Measurements from ENCODE around the gene SPAG16.

GRCh38 chr2:213863541-213863940, 579.3 kb downstream of the SPAG16 start:
- TF ChIP-seq EZH2 (IDR thresholded peaks at IDR 0.05) (no peak), POLR2AphosphoS5 (IDR thresholded peaks at IDR 0.05; ENCODE audit: borderline replicate concordance, low read depth, low read length) (no peak), FOXP2 (optimal IDR thresholded peaks at IDR 0.05; ENCODE audit: control extremely low read depth, extremely low read length, insufficient read depth) (no peak)
